Sciatic nerve (tissue), 2 donors: Measurements from ENCODE around the gene PIK3CB. TPM values are rescaled to one million over a fixed set of nuclear protein-coding genes. Genes with fewer than 3 reads are reported as not detected.
A peak's percentile ranks its signal among the peaks of the same experiment; 100 is the strongest.
"Not testable (repeated sequence)": the region's sequence is repeated elsewhere in the genome, so short reads cannot be mapped to it uniquely, and the experiment has no call there.

Experiments
- ATAC-seq: fragments of 200-7000 bp; cut with Tn5 transposase; one replicate; pipeline ENCODE4 v1.9.1; 2020; ENCODE audit warnings: mild to moderate bottlenecking, moderate library complexity
- DNase-seq: peaks from one replicate; pipeline ENCODE4 v3.0.0-alpha.2; 2020; ENCODE audit warnings: low spot score
- intact Hi-C: fragments of 100-400 bp; cut with DNase I; formaldehyde crosslinking; loops from one replicate; pipeline ENCODE4 v1.14.2; 2022
- total RNA-seq: library from RNA; stranded (reverse); fragmentation: NEBNext Ultra II Directional; extraction: Animal tissue kit (Norgen Biotek cat#: 25700); gene quantifications from one replicate; pipeline ENCODE4 v1.2.1, GENCODE V29; 2021
- donor health status: DM: no; HTN: no; CAD: no.
- donor health status: DM: no; HTN: no; CAD: no.

Gene PIK3CB
- total RNA-seq, 1 donor from 2014 or later, result 28.8 TPM

- DNase-seq (no peak), ATAC-seq (no peak)
- intact Hi-C loops, result no loop called here
Measured at GRCh38 chr3:138653567-138653966, 181.2 kb downstream of the PIK3CB start.

GRCh38 chr3:138649134-138649533 is 185.6 kb downstream of the PIK3CB start:
- no peak for ATAC-seq
- intact Hi-C loops, result no loop called here
- no peak for DNase-seq

- ATAC-seq (no peak), DNase-seq (no peak)
- intact Hi-C loops, result no loop called here
Measured at GRCh38 chr3:138646513-138646912, 188.2 kb downstream of the PIK3CB start.

- ATAC-seq, result no peak
- intact Hi-C loops, result no loop called here
- DNase-seq, result no peak
Measured at GRCh38 chr3:138646008-138646407, 188.7 kb downstream of the PIK3CB start.

- ATAC-seq (no peak), DNase-seq (no peak)
- intact Hi-C loops, result no loop called here
Measured at GRCh38 chr3:138642927-138643253, 191.8 kb downstream of the PIK3CB start.

- ATAC-seq (no peak), DNase-seq (no peak)
- intact Hi-C loops, result no loop called here
Measured at GRCh38 chr3:138642226-138642926, 192.4 kb downstream of the PIK3CB start.

- DNase-seq, result no peak
- no peak for ATAC-seq
- intact Hi-C loops, result no loop called here
Measured at GRCh38 chr3:138640537-138640936, 194.2 kb downstream of the PIK3CB start.

- ATAC-seq (peak; percentile 70), DNase-seq (no peak)
- intact Hi-C loops, result no loop called here
Measured at GRCh38 chr3:138638641-138639040, 196.1 kb downstream of the PIK3CB start.

GRCh38 chr3:138629526-138629925 is 205.2 kb downstream of the PIK3CB start:
- ATAC-seq, result no peak
- no peak for DNase-seq
- intact Hi-C loops, result no loop called here

GRCh38 chr3:138625707-138626365 is 208.9 kb downstream of the PIK3CB start:
- no peak for ATAC-seq
- DNase-seq, result no peak
- intact Hi-C loops, result no loop called here

GRCh38 chr3:138624518-138624917 is 210.2 kb downstream of the PIK3CB start:
- intact Hi-C loops, result no loop called here
- no peak for ATAC-seq

GRCh38 chr3:138620431-138620830 is 214.3 kb downstream of the PIK3CB start:
- ATAC-seq (no peak), DNase-seq (no peak)
- intact Hi-C loops, result no loop called here

More at GRCh38 chr3:138624518-138624917, 210.2 kb downstream of the PIK3CB start:
- no peak for DNase-seq

- no peak for ATAC-seq
- intact Hi-C loops, result no loop called here
- no peak for DNase-seq
Measured at GRCh38 chr3:138615462-138615861, 219.3 kb downstream of the PIK3CB start.

- DNase-seq (no peak), ATAC-seq (no peak)
- intact Hi-C loops, result no loop called here
Measured at GRCh38 chr3:138609898-138610266, 224.8 kb downstream of the PIK3CB start.

- peak; percentile 81 for DNase-seq
- intact Hi-C loops, result no loop called here
- peak; percentile 83 for ATAC-seq
Measured at GRCh38 chr3:138608322-138609135, 226.2 kb downstream of the PIK3CB start, which contains the start of gene FAIM. Gene FAIM, plus strand, starts transcription at chr3:138608771. Its CDS starts 10,956 bp downstream, at chr3:138619727.

- intact Hi-C loops, result not testable (repeated sequence)
Measured at GRCh38 chr3:138604106-138604595, 230.6 kb downstream of the PIK3CB start.

More at GRCh38 chr3:138604106-138604595, 230.6 kb downstream of the PIK3CB start:
- not testable (repeated sequence) for ATAC-seq, DNase-seq
